Neuronal stem cell (in vitro differentiated cells): ENCODE measurements around the gene MPP2.

Experiments used
- DNase-seq: peaks from one replicate; pipeline ENCODE4 v3.0.0-alpha.2; 2013; ENCODE audit warnings: low spot score
- H2AFZ ChIP-seq: one replicate; pipeline ENCODE4 v1.6.1; 2013; ENCODE audit warnings: mild to moderate bottlenecking, low read length, inconsistent platforms
- H2AK5ac ChIP-seq: 2 replicates; pipeline ENCODE4 v1.6.1; 2013; ENCODE audit warnings: low read depth, mild to moderate bottlenecking, inconsistent platforms, low read length, moderate library complexity, mixed read lengths
- H2BK120ac ChIP-seq: 2 replicates; pipeline ENCODE4 v1.6.1; 2013; ENCODE audit warnings: low read depth, mild to moderate bottlenecking, inconsistent platforms, low read length, moderate library complexity, mixed read lengths
- H2BK12ac ChIP-seq: one replicate; pipeline ENCODE4 v1.6.1; 2013; ENCODE audit warnings: low read length, inconsistent platforms
- H2BK15ac ChIP-seq: 2 replicates; pipeline ENCODE4 v1.6.1; 2013; ENCODE audit warnings: mild to moderate bottlenecking, low read length, inconsistent platforms, mixed read lengths
- H2BK5ac ChIP-seq: one replicate; pipeline ENCODE4 v1.6.1; 2013; ENCODE audit warnings: inconsistent platforms, mild to moderate bottlenecking, low read length, moderate library complexity
- H3K14ac ChIP-seq: one replicate; pipeline ENCODE4 v1.6.1; 2013; ENCODE audit warnings: low read length, inconsistent platforms
- H3K18ac ChIP-seq: 2 replicates; pipeline ENCODE4 v1.6.1; 2013; ENCODE audit warnings: low read length, inconsistent platforms
- H3K23ac ChIP-seq: 2 replicates; pipeline ENCODE4 v1.6.1; 2013; ENCODE audit warnings: low read depth, mild to moderate bottlenecking, mixed read lengths, low read length, inconsistent platforms; ENCODE audit not compliant: poor library complexity
- H3K27ac ChIP-seq: replicated peaks from 3 replicates; pipeline ENCODE4 v1.5.1; 2013; ENCODE audit warnings: low read length, inconsistent platforms
- H3K27me3 ChIP-seq, 3 experiments: 2 replicates each; pipeline ENCODE4 v1.6.1; 2013; ENCODE audit warnings: low read length in 3 of 3, mild to moderate bottlenecking in 2 of 3, inconsistent platforms in 1 of 3, low read depth in 1 of 3, mixed read lengths in 1 of 3, moderate library complexity in 1 of 3; ENCODE audit not compliant: control insufficient read depth in 3 of 3, insufficient read depth in 3 of 3
- H3K36me3 ChIP-seq, 2 donors: replicated peaks in 1 of 2; 2 replicates each; pipeline ENCODE4 v1.6.1; 2013; ENCODE audit warnings: low read length in 2 of 2; ENCODE audit not compliant: control insufficient read depth in 2 of 2, insufficient read depth in 2 of 2
- H3K4ac ChIP-seq: 2 replicates; pipeline ENCODE4 v1.6.1; 2013; ENCODE audit warnings: inconsistent platforms, mild to moderate bottlenecking, low read length, moderate library complexity
- H3K4me1 ChIP-seq, 2 donors: 1 replicate in 1 of 2; 2 replicates in 1 of 2; pipeline ENCODE4 v1.6.1; 2013; ENCODE audit warnings: low read length in 2 of 2, low read depth in 1 of 2; ENCODE audit not compliant: control insufficient read depth in 2 of 2, insufficient read depth in 1 of 2
- H3K4me2 ChIP-seq: one replicate; pipeline ENCODE4 v1.6.1; 2013; ENCODE audit warnings: mild to moderate bottlenecking, low read length, inconsistent platforms; ENCODE audit not compliant: insufficient read depth, poor library complexity, severe bottlenecking
- H3K4me3 ChIP-seq, 2 donors: 2 replicates each; pipeline ENCODE4 v1.5.1; 2013; ENCODE audit warnings: low read length in 2 of 2, mild to moderate bottlenecking in 2 of 2, inconsistent platforms in 1 of 2, moderate library complexity in 1 of 2
- H3K79me1 ChIP-seq: one replicate; pipeline ENCODE4 v1.6.1; 2013; ENCODE audit warnings: low read depth, mild to moderate bottlenecking, inconsistent platforms, low read length, moderate library complexity
- H3K9ac ChIP-seq: one replicate; pipeline ENCODE4 v1.6.1; 2013; ENCODE audit warnings: mild to moderate bottlenecking, low read depth, low read length, inconsistent platforms; ENCODE audit not compliant: poor library complexity
- H3K9me3 ChIP-seq, 2 donors: replicated peaks in 1 of 2; 2 replicates each; pipeline versions ENCODE3 to v1.6.1; 2013; ENCODE audit warnings: low read length in 2 of 2, mild to moderate bottlenecking in 2 of 2, inconsistent platforms in 1 of 2, low read depth in 1 of 2, mixed read lengths in 1 of 2, moderate library complexity in 1 of 2; ENCODE audit not compliant: control insufficient read depth in 2 of 2, insufficient read depth in 1 of 2
- H4K8ac ChIP-seq: one replicate; pipeline ENCODE4 v1.6.1; 2013; ENCODE audit warnings: low read depth, mild to moderate bottlenecking, inconsistent platforms, low read length, moderate library complexity
- H4K91ac ChIP-seq: one replicate; pipeline ENCODE4 v1.6.1; 2013; ENCODE audit warnings: low read length, low read depth, mild to moderate bottlenecking, inconsistent platforms; ENCODE audit not compliant: poor library complexity
- WGBS, 2 donors: extraction: QIAGEN DNeasy Blood & Tissue Kit; methylation state at CpG; one replicate each; pipeline ENCODE4 v1.1.7; 2013; ENCODE audit warnings: missing lambda C conversion rate in 2 of 2, mixed read lengths in 1 of 2; ENCODE audit not compliant: insufficient read length in 2 of 2, insufficient replicate concordance in 1 of 2; ENCODE audit errors: extremely low coverage in 2 of 2; 5-methylcytosine and 5-hydroxymethylcytosine counted together

Gene MPP2

DNA sequence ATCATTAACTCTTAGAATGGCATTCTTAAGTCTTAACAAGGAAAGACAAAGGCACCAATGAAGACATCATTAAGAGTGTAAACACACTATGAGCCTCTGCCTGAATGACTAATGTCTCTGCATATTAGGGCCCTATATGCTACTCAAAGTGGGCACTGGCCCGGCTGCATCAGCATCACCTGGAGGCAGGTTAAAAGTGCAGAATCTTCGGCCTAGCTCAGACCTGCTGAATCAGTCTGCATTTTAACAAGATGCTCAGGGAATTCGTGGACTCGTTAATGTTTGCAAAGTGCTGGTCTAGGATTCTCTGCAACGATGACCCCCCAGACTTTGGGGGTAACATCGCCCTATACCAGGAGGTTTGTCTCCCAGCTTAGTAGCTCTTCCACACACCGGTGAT is 81.1 kb downstream of the MPP2 start:
- no CpG with 5 or more reads among the region's 7 CpGs for WGBS, 2 donors
- Histone ChIP-seq H2AFZ (no peak overlapping the region), H2BK15ac (no peak overlapping the region), H3K14ac (no peak overlapping the region), H2AK5ac (no peak overlapping the region), H3K27ac (no peak overlapping the region), H3K27me3 (no peaks in the 10 kb centered on the region), H3K9ac (no peak overlapping the region), H3K36me3 (peaks cover 0 to 12% of the 10 kb centered on the region in 2 donors), H4K91ac (no peak overlapping the region), H3K23ac (no peak overlapping the region), H2BK12ac (no peak overlapping the region), H3K4me2 (no peak overlapping the region), H3K79me1 (peaks cover 2% of the 10 kb centered on the region), H3K18ac (no peak overlapping the region), H4K8ac (no peak overlapping the region), H2BK120ac (no peak overlapping the region), H2BK5ac (no peak overlapping the region), H3K4me3 (no peak overlapping the region), H3K4me1 (peaks cover 0 to 4% of the 10 kb centered on the region in 2 donors), H3K4ac (no peak overlapping the region), H3K9me3 (no peaks in the 10 kb centered on the region)
- no peak for DNase-seq

- Histone ChIP-seq H2AK5ac (no peak overlapping the region), H3K14ac (no peak overlapping the region), H2BK120ac (no peak overlapping the region), H3K36me3 (peaks cover 0 to 13% of the 10 kb centered on the region in 2 donors), H3K4me2 (no peak overlapping the region), H2AFZ (no peak overlapping the region), H3K9ac (no peak overlapping the region), H2BK12ac (no peak overlapping the region), H3K27ac (no peak overlapping the region), H3K4ac (no peak overlapping the region), H2BK15ac (no peak overlapping the region), H3K79me1 (peaks cover 3% of the 10 kb centered on the region), H2BK5ac (peak overlapping the region; percentile 9), H3K9me3 (no peaks in the 10 kb centered on the region), H3K4me3 (no peak overlapping the region), H4K8ac (no peak overlapping the region), H3K18ac (no peak overlapping the region), H3K23ac (no peak overlapping the region), H3K27me3 (no peaks in the 10 kb centered on the region), H3K4me1 (peaks cover 0 to 4% of the 10 kb centered on the region in 2 donors), H4K91ac (no peak overlapping the region)
- no peak for DNase-seq
- WGBS, 2 donors: no CpG with 5 or more reads among the region's 12 CpGs
These were observed 81.8 kb downstream of the MPP2 start for GRCh38 chr17:43825567-43825966.
